CD4-positive, alpha-beta T cell (primary cell): ENCODE data around the gene SERP2. TPM values are rescaled to one million over a fixed set of nuclear protein-coding genes. Genes with fewer than 3 reads are reported as not detected.

Experiments used
- ATAC-seq: fragments of 200-7000 bp; cut with Tn5 transposase; one replicate; pipeline ENCODE4 v1.10.0; 2022; ENCODE audit warnings: mild to moderate bottlenecking; ENCODE audit not compliant: poor library complexity
- CTCF ChIA-PET: fragments of 350-600 bp; sonication (Branson Sonifier 250); formaldehyde crosslinking; loops from one replicate; lab custom pipeline; 2021; ENCODE audit warnings: antibody characterized with exemption, inconsistent platforms; lab: Charles Lee
- POLR2A ChIA-PET: fragments of 350-600 bp; sonication (Branson Sonifier 250); formaldehyde crosslinking; loops from one replicate; lab custom pipeline; 2021; ENCODE audit warnings: antibody characterized with exemption, inconsistent platforms; lab: Charles Lee
- DNase-seq, 14 experiments: peaks; one replicate each; pipeline ENCODE4 v3.0.0-alpha.2; 2013 to 2020; ENCODE audit warnings: mixed read lengths in 2 of 14
- H3K27ac ChIP-seq, 2 donors: one replicate each; pipeline versions ENCODE4 v1.5.1 to v1.7.0; 2013; ENCODE audit warnings: low read length in 2 of 2, low read depth in 1 of 2, mild to moderate bottlenecking in 1 of 2
- H3K27me3 ChIP-seq, 2 experiments: 1 replicate in 1 of 2; 2 replicates in 1 of 2; pipeline versions ENCODE4 v1.6.1 to v1.7.0; 2013; ENCODE audit warnings: low read length in 2 of 2, control low read depth in 1 of 2, mild to moderate bottlenecking in 1 of 2, moderate library complexity in 1 of 2; ENCODE audit not compliant: insufficient read depth in 2 of 2, control insufficient read depth in 1 of 2
- H3K36me3 ChIP-seq: one replicate; pipeline ENCODE4 v1.6.1; 2013; ENCODE audit warnings: low read length, control low read depth; ENCODE audit not compliant: insufficient read depth
- H3K4me1 ChIP-seq: one replicate; pipeline ENCODE4 v1.6.1; 2013; ENCODE audit warnings: low read length, control low read depth; ENCODE audit not compliant: insufficient read depth
- H3K4me3 ChIP-seq: one replicate; pipeline ENCODE4 v1.5.1; 2013; ENCODE audit warnings: mild to moderate bottlenecking, low read length, moderate library complexity
- H3K9me3 ChIP-seq, 2 experiments: 1 replicate in 1 of 2; 2 replicates in 1 of 2; pipeline versions ENCODE4 v1.6.1 to v1.7.0; 2013; ENCODE audit warnings: low read length in 2 of 2, mild to moderate bottlenecking in 2 of 2, control low read depth in 1 of 2, moderate library complexity in 1 of 2; ENCODE audit not compliant: control insufficient read depth in 1 of 2, insufficient read depth in 1 of 2
- H3K27ac Mint-ChIP-seq: one replicate; pipeline ENCODE4 v1.8.0; 2020; ENCODE audit warnings: mixed read lengths
- H3K27me3 Mint-ChIP-seq: one replicate; pipeline ENCODE4 v1.8.0; 2021; ENCODE audit warnings: mixed read lengths
- H3K36me3 Mint-ChIP-seq: one replicate; pipeline ENCODE4 v1.8.0; 2021; ENCODE audit warnings: low read depth, mixed read lengths
- H3K4me1 Mint-ChIP-seq: one replicate; pipeline ENCODE4 v1.8.0; 2021; ENCODE audit warnings: low read depth, mixed read lengths
- H3K4me3 Mint-ChIP-seq: one replicate; pipeline ENCODE4 v1.8.0; 2020; ENCODE audit warnings: mild to moderate bottlenecking, mixed read lengths
- H3K9me3 Mint-ChIP-seq: one replicate; pipeline ENCODE4 v1.8.0; 2020; ENCODE audit warnings: mixed read lengths
- intact Hi-C, 2 experiments: fragments of 100-400 bp; cut with DNase I in 1 of 2; cut with micrococcal nuclease in 1 of 2; formaldehyde crosslinking; loops; one replicate each; pipeline versions ENCODE4 v1.15.1 to v1.9.0; 2023 to 2025; cut with DNase I, micrococcal nuclease
- total RNA-seq, 174 experiments: library from RNA in 2 of 174; stranded (reverse) in 2 of 174; gene quantifications; one replicate each; pipeline ENCODE4 v1.2.3 and lab custom pipeline; 2021 to 2026
- TF ChIP-seq, protein P1 (sequence below): fragments of 200-600 bp; IDR thresholded peaks from one replicate; pipeline ENCODE4 v1.8.0; 2022; ENCODE audit warnings: antibody characterized with exemption, mild to moderate bottlenecking

The SERP2 gene
- total RNA-seq, 2 experiments from 2014 or later = not detected

DNA sequence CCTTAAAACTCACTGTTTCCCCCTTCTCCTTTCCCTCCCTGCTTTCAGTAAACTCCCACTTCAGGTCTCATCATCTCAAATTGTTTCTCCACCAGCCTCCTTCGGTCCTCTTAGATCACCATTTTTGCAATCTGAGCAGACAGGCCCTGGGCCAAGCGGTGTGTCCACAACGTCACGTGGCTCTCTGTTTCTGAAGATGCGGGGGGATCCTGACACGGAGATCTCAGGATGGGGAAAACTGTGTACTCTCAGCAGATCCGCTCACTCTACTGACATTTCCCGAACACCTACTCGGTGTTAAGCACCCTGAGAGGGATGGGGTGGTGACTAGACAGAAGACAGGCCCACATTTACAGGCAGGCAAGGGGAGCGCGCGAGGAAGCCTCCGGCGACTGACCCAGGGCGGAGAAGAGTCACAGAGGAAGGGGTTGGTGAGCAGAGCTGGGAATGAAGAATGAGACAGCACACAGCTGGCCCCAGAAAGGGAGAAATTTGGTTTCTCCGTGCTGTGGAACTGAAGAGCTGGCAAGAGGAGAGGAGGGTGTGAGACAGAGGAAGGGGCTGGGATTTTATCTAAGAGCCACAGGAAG lies 38.8 kb downstream of the SERP2 start:
- peaks cover 0 to 4% of the 10 kb centered on the region in 2 experiments for H3K9me3 ChIP-seq
- Mint-ChIP-seq H3K4me1 (no peaks in the 10 kb centered on the region), H3K27ac (no peak overlapping the region), H3K36me3 (no peaks in the 10 kb centered on the region), H3K27me3 (no peaks in the 10 kb centered on the region), H3K4me3 (no peak overlapping the region), H3K9me3 (no peaks in the 10 kb centered on the region)
- no peaks in the 10 kb centered on the region for H3K36me3 ChIP-seq
- TF ChIP-seq, protein P1, sequence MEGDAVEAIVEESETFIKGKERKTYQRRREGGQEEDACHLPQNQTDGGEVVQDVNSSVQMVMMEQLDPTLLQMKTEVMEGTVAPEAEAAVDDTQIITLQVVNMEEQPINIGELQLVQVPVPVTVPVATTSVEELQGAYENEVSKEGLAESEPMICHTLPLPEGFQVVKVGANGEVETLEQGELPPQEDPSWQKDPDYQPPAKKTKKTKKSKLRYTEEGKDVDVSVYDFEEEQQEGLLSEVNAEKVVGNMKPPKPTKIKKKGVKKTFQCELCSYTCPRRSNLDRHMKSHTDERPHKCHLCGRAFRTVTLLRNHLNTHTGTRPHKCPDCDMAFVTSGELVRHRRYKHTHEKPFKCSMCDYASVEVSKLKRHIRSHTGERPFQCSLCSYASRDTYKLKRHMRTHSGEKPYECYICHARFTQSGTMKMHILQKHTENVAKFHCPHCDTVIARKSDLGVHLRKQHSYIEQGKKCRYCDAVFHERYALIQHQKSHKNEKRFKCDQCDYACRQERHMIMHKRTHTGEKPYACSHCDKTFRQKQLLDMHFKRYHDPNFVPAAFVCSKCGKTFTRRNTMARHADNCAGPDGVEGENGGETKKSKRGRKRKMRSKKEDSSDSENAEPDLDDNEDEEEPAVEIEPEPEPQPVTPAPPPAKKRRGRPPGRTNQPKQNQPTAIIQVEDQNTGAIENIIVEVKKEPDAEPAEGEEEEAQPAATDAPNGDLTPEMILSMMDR = no peak
- DNase-seq (no peak), ATAC-seq (no peak)
- no peaks in the 10 kb centered on the region for H3K27me3 ChIP-seq
- H3K27ac ChIP-seq = no peak overlapping the region
- intact Hi-C loops = no loop called here
- ChIA-PET POLR2A (no interaction called here), CTCF (no interaction called here)
- no peaks in the 10 kb centered on the region for H3K4me1 ChIP-seq
- H3K4me3 ChIP-seq = no peak overlapping the region

- H3K27ac Mint-ChIP-seq = no peak overlapping the region
- TF ChIP-seq, protein P1 = no peak
- H3K4me3 Mint-ChIP-seq = no peak overlapping the region
- ATAC-seq = no peak
- DNase-seq = no peak
- Histone ChIP-seq H3K36me3 (no peaks in the 10 kb centered on the region), H3K27ac (no peak overlapping the region), H3K4me3 (no peak overlapping the region), H3K27me3 (no peaks in the 10 kb centered on the region), H3K4me1 (no peaks in the 10 kb centered on the region), H3K9me3 (peaks cover 0 to 4% of the 10 kb centered on the region in 2 experiments)
- intact Hi-C loops = no loop called here
- no peaks in the 10 kb centered on the region for H3K36me3 Mint-ChIP-seq
- H3K9me3 Mint-ChIP-seq = no peaks in the 10 kb centered on the region
- ChIA-PET POLR2A (no interaction called here), CTCF (no interaction called here)
- H3K27me3 Mint-ChIP-seq = no peaks in the 10 kb centered on the region
- no peaks in the 10 kb centered on the region for H3K4me1 Mint-ChIP-seq
These were observed 39.5 kb downstream of the SERP2 start for GRCh38 chr13:44413095-44413494.

DNA sequence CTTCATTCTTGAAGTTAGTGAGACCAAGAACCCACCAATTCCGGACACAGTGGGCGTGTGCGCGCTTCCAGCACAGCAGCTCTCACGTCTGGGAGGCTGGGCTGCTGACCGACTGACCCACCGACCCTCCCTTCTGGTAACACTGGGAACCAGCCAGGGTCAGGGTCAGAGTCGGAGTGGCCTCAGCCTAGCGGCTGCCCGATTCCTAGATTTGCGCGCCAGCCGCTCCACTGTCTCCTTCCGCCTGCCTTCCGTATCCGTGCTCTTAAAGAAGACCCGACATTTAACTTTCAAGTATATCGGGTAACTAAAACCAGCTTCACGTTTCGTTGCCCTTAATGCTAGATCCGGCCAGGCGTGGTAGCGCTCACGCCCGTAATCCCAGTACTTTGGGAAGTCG lies 41.1 kb downstream of the SERP2 start:
- no peak for ATAC-seq
- POLR2A ChIA-PET = no interaction called here

More for the DNA sequence above, 41.1 kb downstream of the SERP2 start:
- peaks cover 0 to 4% of the 10 kb centered on the region in 2 experiments for H3K9me3 ChIP-seq
- DNase-seq = no peak
- CTCF ChIA-PET = no interaction called here
- no peaks in the 10 kb centered on the region for H3K27me3 ChIP-seq
- no peak overlapping the region for H3K27ac ChIP-seq
- H3K27me3 Mint-ChIP-seq = no peaks in the 10 kb centered on the region
- no peak overlapping the region for H3K4me3 ChIP-seq
- no peak overlapping the region for H3K27ac Mint-ChIP-seq
- TF ChIP-seq, protein P1 = no peak
- no peaks in the 10 kb centered on the region for H3K4me1 ChIP-seq
- no peaks in the 10 kb centered on the region for H3K36me3 Mint-ChIP-seq
- no peaks in the 10 kb centered on the region for H3K9me3 Mint-ChIP-seq
- H3K36me3 ChIP-seq = no peaks in the 10 kb centered on the region
- no peaks in the 10 kb centered on the region for H3K4me1 Mint-ChIP-seq
- intact Hi-C loops = no loop called here
- no peak overlapping the region for H3K4me3 Mint-ChIP-seq
